Measurements from ENCODE around the gene RALGPS2. TPM values are rescaled to one million over a fixed set of nuclear protein-coding genes. Genes with fewer than 3 reads are reported as not detected.

RALGPS2 gene, protein sequence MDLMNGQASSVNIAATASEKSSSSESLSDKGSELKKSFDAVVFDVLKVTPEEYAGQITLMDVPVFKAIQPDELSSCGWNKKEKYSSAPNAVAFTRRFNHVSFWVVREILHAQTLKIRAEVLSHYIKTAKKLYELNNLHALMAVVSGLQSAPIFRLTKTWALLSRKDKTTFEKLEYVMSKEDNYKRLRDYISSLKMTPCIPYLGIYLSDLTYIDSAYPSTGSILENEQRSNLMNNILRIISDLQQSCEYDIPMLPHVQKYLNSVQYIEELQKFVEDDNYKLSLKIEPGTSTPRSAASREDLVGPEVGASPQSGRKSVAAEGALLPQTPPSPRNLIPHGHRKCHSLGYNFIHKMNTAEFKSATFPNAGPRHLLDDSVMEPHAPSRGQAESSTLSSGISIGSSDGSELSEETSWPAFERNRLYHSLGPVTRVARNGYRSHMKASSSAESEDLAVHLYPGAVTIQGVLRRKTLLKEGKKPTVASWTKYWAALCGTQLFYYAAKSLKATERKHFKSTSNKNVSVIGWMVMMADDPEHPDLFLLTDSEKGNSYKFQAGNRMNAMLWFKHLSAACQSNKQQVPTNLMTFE
- 11.1 to 23.5 TPM (median 19.9 TPM) in 5 replicates for total RNA-seq (2022; extraction: Qiagen RNA extraction)

DNA sequence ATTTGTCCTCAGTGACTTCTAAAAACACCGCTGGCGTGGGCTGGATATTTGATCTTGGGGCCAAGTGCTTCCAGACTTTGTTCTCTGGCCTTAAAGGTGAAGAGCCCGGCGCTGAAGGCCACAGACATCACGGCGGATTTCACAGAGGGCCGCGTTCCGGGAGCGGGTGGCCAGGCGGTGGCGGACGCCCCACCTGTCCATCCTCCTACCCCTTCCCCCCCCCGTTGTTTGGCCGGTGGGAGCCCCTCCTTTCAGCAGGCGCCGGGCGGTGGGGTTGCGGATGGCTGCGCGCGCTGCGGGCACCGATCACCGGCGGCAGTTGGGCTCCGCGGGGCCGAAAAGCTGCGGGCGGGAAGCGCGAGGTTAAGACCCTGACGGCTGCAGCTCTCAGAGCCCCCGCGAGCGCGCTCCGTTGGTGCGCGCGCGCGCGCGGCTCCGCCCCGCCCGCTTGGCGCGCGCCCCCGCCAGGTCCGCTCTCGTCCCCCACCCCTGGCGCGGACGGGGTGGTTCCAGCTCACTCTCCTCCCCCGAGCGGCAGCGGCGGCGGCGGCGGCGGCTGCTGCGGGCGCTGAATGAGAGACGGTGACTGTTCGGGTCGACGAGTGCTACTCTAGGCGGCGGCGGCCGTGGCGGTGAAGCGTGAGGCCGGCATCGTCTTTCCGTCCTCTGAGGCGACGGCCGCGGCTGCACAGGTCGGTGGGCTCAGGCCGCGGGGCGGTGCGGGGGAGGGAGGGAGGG lies at the start of gene RALGPS2:
Gene RALGPS2 (plus strand): TSS at position 517 of the 738 bp plus-strand sequence. CDS start 51,521 bp downstream, outside the sequence.

DNA sequence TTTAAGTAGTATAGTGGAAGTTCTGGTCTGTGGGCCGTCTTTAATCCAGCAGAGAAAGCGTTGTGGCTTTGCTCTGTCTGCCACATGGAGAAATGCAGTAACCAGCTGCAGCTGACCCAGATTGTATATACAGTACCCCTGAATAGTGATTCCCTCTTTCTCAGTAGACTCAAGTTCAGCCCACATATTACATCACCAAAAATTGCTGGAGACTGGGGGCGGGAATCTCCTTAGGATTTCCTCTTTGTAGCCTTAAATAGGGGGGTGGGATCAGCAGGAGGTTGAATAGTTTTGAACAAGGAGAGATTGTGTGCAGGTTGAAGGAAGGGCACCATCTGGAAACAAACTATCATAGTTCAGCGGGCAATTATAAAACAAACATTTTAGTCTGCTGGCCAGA lies 145.9 kb downstream of the RALGPS2 start, which contains the start of gene ANGPTL1:
Gene ANGPTL1 (minus strand): TSS at position 134 of the 400 bp plus-strand sequence. CDS start 5,301 bp downstream, outside the sequence.

Other genes starting within 250 kb of the RALGPS2 start
- not detected in 5 replicates for gene CLEC20A, start 228.3 kb upstream of the RALGPS2 start, total RNA-seq (2022; extraction: Qiagen RNA extraction)
- gene TEX35, start 212.1 kb upstream of the RALGPS2 start, total RNA-seq (2022; extraction: Qiagen RNA extraction), result 0.06 to 0.08 TPM in 2 of 5 replicates, not detected in the others
- 0.09 TPM in 1 of 5 replicates, not detected in the others for gene ANGPTL1, start 145.8 kb downstream of the RALGPS2 start, total RNA-seq (2022; extraction: Qiagen RNA extraction)